ENCODE measurements around the gene RELL2.

The RELL2 gene

GRCh38 chr5:141674747-141675146 is 38.0 kb downstream of the RELL2 start:
- peaks cover 0 to 9% of the 10 kb centered on the region in 2 experiments; a peak in 2 of 3 replicates for H3K36me3 ChIP-seq (ENCODE audit: control insufficient read depth in 2 of 2, insufficient read depth in 1 of 2, low read length in 2 of 2)
- no peaks in the 10 kb centered on the region for H3K9me3 ChIP-seq (ENCODE audit: control insufficient read depth, insufficient read depth, low read depth, low read length)
- H3K4me3 ChIP-seq (ENCODE audit: low read depth, low read length), result no peak overlapping the region
- TF ChIP-seq ZNF76 (tag by site-specific recombination; IDR thresholded peaks at IDR 0.05; ENCODE audit: borderline replicate concordance, low read depth) (no peak), PRDM10 (tag by site-specific recombination; IDR thresholded peaks at IDR 0.05) (peak; percentile 86), ZFHX2 (tag by site-specific recombination; conservative IDR thresholded peaks at IDR 0.05) (peak; percentile 44), ZNF354C (tag by site-specific recombination; IDR thresholded peaks at IDR 0.05; ENCODE audit: borderline replicate concordance, low read depth) (no peak)
- no peaks in the 10 kb centered on the region for H3K4me1 ChIP-seq (ENCODE audit: control insufficient read depth, insufficient read depth, low read length)
- ChIA-PET POLR2A (no interaction called here), CTCF (no interaction called here)
- H3K27ac ChIP-seq (ENCODE audit: extremely low read depth, low read depth, low read length), result no peak overlapping the region

GRCh38 chr5:141675672-141676071 is 38.9 kb downstream of the RELL2 start:
- CTCF ChIA-PET, result interaction anchor here (0.6 to 3.0 kb wide), 3 partner anchors 11 to 504 kb away, joined by 4 to 17 read pairs (median 5); no protein-coding TSS in a partner anchor
- TF ChIP-seq ZIC2 (tag by site-specific recombination; IDR thresholded peaks at IDR 0.05), result 0 out of 2 replicates have a peak, but pooled peaks have one; percentile 14
- TF ChIP-seq ZBTB11 (tag by site-specific recombination; conservative IDR thresholded peaks at IDR 0.05; ENCODE audit: low read depth), result no peak
- TF ChIP-seq EGR2 (tag by site-specific recombination; IDR thresholded peaks at IDR 0.05; ENCODE audit: low read depth), result peak; percentile 52; the same call in 1 of the 2 replicates
- H3K4me1 ChIP-seq (ENCODE audit: control insufficient read depth, insufficient read depth, low read length), result no peaks in the 10 kb centered on the region
- no peak overlapping the region for H3K27ac ChIP-seq (ENCODE audit: extremely low read depth, low read depth, low read length)
- H3K9me3 ChIP-seq (ENCODE audit: control insufficient read depth, insufficient read depth, low read depth, low read length), result no peaks in the 10 kb centered on the region
- H3K36me3 ChIP-seq (ENCODE audit: control insufficient read depth in 2 of 2, insufficient read depth in 1 of 2, low read length in 2 of 2), result peaks cover 0 to 9% of the 10 kb centered on the region in 2 experiments; a peak in 2 of 3 replicates
- POLR2A ChIA-PET, result no interaction called here
- H3K4me3 ChIP-seq (ENCODE audit: low read depth, low read length), result no peak overlapping the region

- ChIA-PET CTCF (interaction anchor here (0.9 to 3.0 kb wide), 5 partner anchors 12 to 284 kb away, joined by 3 to 17 read pairs (median 4); no protein-coding TSS in a partner anchor), POLR2A (no interaction called here)
- peaks cover 0 to under 1% of the 10 kb centered on the region in 2 experiments; a peak in 2 of 3 replicates for H3K36me3 ChIP-seq (ENCODE audit: control insufficient read depth in 2 of 2, insufficient read depth in 1 of 2, low read length in 2 of 2)
- no peaks in the 10 kb centered on the region for H3K4me1 ChIP-seq (ENCODE audit: control insufficient read depth, insufficient read depth, low read length)
- no peak overlapping the region for H3K27ac ChIP-seq (ENCODE audit: extremely low read depth, low read depth, low read length)
- H3K9me3 ChIP-seq (ENCODE audit: control insufficient read depth, insufficient read depth, low read depth, low read length), result no peaks in the 10 kb centered on the region
- TF ChIP-seq ZNF10 (tag by site-specific recombination; IDR thresholded peaks at IDR 0.05), result no peak
- no peak for TF ChIP-seq ZNF585B (tag by site-specific recombination; IDR thresholded peaks at IDR 0.05)
- no peak for TF ChIP-seq ZBTB48 (tag by site-specific recombination; IDR thresholded peaks at IDR 0.05)
- H3K4me3 ChIP-seq (ENCODE audit: low read depth, low read length), result no peak overlapping the region
These were observed 40.6 kb downstream of the RELL2 start for GRCh38 chr5:141677415-141677814.

- TF ChIP-seq ZSCAN16 (tag by site-specific recombination; IDR thresholded peaks at IDR 0.05), result no peak
- no peak for TF ChIP-seq ZNF37A (tag by site-specific recombination; IDR thresholded peaks at IDR 0.05)
- no peak for TF ChIP-seq ZNF24 (tag by site-specific recombination; IDR thresholded peaks at IDR 0.05)
- TF ChIP-seq ZBTB1 (tag by site-specific recombination; IDR thresholded peaks at IDR 0.05), result no peak
- no peak for TF ChIP-seq GLI4 (tag by site-specific recombination; IDR thresholded peaks at IDR 0.05)
- TF ChIP-seq EGR2 (tag by site-specific recombination; IDR thresholded peaks at IDR 0.05; ENCODE audit: low read depth), result no peak
- TF ChIP-seq MZF1 (tag by site-specific recombination; IDR thresholded peaks at IDR 0.05; ENCODE audit: borderline replicate concordance), result no peak
- no peak for TF ChIP-seq ZNF155 (tag by site-specific recombination; IDR thresholded peaks at IDR 0.05)
- no peak for TF ChIP-seq ZNF157 (tag by site-specific recombination; IDR thresholded peaks at IDR 0.05)
- Histone ChIP-seq H3K4me3 (ENCODE audit: low read depth, low read length) (no peak overlapping the region), H3K36me3 (ENCODE audit: control insufficient read depth in 2 of 2, insufficient read depth in 1 of 2, low read length in 2 of 2) (no peaks in the 10 kb centered on the region; a peak in 1 of 3 replicates), H3K4me1 (ENCODE audit: control insufficient read depth, insufficient read depth, low read length) (no peaks in the 10 kb centered on the region), H3K9me3 (ENCODE audit: control insufficient read depth, insufficient read depth, low read depth, low read length) (no peaks in the 10 kb centered on the region), H3K27ac (ENCODE audit: extremely low read depth, low read depth, low read length) (no peak overlapping the region)
- POLR2A ChIA-PET, result no interaction called here
- CTCF ChIA-PET, result no interaction called here
These were observed 43.4 kb downstream of the RELL2 start for GRCh38 chr5:141680178-141680577.

Data from HEK293 (cell line).